OCI-M2 (cell line): ENCODE results near the gene KRT31.
"Not testable (repeated sequence)": the region's sequence is repeated elsewhere in the genome, so short reads cannot be mapped to it uniquely, and the experiment has no call there.

Source experiments
- DNase-seq: peaks from one replicate; lab custom pipeline; 2025; ENCODE audit not compliant: unreplicated experiment; lab: John Stamatoyannopoulos, UW

The KRT31 gene

DNA sequence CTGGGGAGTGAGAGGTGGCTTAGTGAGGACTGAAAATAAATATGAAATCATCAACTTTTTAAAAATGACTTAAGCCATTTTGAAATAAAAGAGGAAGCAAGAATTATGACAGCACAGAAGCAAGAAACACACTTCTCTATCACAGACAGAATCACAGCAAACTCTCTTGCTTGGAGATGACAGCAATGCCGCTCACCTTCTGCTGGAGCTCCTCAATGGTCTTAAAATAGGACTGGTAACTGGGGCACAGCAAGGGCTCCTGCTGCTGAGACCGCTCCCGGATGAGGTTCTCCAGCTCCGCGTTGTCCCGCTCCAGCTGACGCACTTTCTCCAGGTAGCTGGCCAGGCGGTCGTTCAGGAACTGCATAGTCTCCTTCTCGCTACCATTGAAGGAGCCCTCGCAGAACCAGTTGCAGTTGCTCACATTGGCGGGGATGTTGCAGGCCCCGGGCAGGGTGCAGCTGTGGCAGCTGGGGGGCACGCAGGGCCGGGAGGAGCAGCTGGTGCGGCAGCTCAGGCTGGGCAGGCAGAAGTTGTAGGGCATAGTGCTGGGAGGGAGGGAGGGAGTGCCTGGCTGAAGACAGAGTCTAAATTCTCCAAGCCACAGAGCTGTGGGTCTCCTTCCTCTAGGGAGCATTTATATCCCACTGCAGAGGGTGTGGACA lies at the start of gene KRT31:
KRT31 (minus strand) TSS at position 613 of the 665 bp plus-strand sequence; CDS start at position 544, 69 bp downstream.
- DNase-seq = no peak

DNA sequence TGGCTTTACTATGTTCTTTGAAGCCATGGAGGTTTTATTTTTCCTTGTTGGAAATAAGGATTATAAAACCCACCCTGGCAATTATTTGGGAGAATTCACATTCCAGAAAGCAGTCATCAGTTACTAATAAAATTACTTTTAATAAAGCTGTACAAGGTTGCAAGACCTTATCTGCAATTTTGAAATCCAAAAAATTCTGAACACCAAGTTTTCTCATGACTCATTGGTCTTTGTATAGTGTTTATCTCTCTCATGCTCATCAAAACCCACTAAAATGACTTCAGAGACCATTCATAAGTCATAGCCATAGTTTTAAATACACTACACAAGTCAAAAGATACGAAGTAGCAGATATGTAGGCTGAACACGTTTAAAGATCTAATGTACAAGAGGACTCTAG lies 49.4 kb upstream of the KRT31 start:
- DNase-seq = no peak

DNA sequence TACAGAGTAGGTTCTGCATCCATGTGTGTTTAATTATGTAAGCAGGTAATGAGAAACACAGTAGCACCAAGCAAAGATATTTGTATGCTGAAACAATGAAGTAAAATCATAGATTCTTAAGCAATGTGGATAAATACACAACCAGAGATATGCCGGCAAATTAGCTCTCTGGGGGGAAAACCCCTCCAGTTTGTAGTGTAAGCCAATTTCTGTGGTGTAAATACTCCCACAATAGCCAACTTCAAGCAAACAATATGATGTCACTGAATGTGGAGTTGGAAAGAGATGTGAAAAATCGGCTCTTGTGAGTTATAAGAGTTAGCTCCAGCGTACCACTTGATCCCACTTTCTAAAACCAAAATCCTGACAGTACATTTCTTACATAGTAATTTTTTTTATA lies 47.2 kb upstream of the KRT31 start:
- DNase-seq = no peak

DNA sequence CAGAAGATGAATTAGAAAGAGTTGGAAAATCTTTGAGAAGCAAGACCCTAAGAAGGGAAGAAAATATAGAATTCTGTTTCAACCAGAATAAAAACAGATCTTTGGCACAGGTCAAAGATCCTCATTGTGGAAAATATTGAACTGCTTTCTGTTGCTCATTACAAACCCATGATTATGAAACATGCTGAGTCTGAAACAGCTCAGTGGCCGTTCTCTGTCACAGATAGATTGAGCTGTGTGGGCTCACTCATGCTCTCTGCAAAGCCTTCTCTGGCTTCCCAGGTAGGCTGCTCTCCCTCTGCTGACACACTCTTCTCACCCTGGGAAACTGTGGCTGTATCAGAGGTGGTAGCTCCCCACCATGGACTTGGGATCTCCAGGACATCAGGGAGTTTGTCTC lies 46.8 kb upstream of the KRT31 start:
- no peak for DNase-seq

DNA sequence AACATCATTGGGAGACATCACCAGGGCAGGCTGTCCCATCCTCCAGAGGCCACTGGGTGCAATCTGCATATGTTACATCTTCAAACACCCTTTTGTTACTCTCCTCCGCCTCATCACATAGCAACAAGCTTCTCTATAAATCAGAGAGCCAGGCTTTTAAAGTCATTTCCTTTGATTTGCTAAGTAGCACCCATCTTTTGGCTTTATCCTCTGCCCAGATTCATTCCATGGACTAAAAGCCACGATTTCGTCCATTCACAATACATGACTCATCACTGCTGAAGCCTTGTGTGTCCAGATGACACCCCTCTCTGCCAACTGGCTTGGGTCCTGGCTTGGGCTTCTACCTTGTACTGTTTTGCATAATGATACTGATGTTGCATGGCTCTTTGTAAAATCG lies 45.3 kb upstream of the KRT31 start:
- DNase-seq = no peak

DNA sequence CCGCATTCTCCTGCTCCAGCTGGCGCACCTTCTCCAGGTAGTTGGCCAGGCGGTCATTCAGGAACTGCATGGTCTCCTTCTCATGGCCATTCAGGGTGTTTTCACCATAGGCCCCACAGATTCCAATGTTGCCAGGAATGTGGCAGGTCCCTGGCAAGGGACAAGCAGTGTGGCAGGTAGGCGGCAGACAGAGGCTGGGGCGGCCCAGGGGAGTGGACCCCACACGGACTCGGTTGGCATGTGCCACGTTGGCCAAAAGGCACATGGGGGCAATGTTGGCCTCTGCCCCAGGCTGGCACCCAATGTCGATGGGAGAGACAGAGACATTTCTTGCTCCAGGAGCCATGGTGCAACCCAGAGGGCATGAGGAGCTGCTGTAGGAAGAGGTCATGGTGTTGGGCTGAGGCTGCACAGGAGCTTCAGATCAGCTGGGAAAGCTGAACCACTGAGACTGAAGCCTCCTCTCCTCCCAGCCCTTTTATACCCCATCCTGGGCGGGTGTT lies 43.2 kb upstream of the KRT31 start, which contains the start of gene KRT38:
KRT38 (minus strand) TSS at position 453 of the 503 bp plus-strand sequence; CDS start at position 391, 62 bp downstream.
- no peak for DNase-seq

DNA sequence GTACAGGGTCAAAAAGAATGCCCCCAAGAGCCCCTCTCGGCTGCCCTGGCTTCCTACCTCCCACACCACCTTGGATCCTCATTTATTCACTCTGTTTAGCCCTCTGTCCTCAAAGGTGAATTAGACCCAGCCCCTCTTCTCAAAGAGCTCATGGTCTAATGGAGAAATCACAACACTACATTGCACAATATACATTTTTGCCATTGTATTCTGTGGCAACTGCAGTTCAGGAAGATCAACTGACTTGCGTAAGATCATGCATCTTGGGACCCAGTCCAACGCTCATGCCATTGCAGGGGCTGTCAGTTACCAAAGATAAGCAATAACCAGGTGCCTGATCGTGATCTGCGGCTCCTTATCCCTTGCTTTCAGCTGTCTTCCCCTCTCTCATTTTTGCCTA lies 42.0 kb upstream of the KRT31 start:
- no peak for DNase-seq

DNA sequence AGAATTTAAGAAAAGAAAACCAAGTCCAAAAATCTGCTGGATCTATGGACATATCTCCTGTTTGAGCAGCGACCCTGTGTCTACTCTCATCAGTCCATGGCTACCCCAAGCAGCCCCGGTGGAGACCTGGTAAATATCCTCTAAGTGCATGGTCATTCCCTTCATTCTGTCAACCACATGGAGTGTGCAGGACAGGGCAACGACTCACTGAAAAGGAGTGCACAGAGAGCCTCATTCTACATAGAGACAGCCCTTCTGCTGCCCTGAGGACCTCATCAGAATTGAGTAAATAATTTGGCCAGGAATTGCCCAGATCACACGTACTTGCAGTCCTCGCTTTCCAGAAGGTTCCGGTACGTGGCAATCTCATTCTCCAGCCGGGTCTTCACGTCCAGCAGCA lies 40.4 kb upstream of the KRT31 start:
- no peak for DNase-seq

DNA sequence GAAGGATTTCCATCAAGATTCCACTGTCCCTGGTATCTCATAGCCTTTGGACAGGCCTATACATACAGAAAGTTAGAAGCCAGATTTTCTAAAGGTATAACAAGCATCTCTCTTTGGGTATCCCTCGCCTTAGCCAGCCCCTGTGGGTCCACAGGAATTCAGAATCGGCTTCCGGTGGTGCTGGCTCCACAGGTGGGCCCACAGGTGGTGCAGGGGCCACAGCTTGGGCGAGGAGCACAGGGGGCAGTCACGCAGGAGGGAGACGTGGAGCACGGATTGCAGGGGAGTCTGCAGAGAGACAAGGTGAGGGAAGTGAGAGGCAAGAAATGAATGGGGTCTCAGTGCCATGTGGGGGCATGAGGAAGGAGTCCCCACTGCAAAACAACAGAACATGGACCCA lies 39.8 kb upstream of the KRT31 start:
- DNase-seq = no peak

DNA sequence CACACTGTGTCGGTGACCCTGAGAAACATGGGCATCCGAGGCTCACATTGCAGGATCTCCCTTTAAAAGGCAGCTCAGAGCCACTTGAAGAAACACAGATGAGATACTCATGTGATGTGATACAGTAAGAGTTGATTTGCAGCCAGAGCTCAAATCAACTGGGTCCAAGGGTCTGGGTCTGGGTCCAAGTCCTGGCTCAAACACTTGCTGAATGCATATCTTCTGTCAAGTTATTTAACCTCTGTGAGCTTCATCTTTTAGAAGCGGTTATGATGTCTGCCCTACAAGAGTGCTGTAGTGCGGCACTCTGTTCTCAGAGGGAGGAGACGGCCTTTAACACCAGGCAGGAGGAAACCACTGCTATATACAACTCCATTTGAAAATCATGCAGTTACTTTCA lies 37.0 kb upstream of the KRT31 start:
- DNase-seq = no peak

DNA sequence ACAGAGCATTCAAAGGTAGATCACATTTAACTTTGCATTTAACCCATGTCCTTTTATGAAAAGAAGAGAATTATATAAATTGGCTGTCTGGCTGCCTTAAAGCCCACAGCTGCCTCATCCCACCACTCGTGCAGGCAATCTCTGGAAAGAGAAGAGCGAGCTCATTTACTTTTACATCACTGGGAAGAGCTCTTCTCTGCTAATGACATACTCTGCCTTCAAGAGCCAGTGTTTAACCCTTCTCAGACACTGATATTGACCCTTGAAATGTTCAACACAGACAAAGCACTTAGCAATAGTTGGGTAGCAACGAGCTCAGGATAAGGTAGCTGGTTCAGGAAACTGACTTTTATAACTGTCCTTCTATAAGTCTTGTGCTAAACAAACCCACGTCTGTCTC lies 36.6 kb upstream of the KRT31 start:
- no peak for DNase-seq

DNA sequence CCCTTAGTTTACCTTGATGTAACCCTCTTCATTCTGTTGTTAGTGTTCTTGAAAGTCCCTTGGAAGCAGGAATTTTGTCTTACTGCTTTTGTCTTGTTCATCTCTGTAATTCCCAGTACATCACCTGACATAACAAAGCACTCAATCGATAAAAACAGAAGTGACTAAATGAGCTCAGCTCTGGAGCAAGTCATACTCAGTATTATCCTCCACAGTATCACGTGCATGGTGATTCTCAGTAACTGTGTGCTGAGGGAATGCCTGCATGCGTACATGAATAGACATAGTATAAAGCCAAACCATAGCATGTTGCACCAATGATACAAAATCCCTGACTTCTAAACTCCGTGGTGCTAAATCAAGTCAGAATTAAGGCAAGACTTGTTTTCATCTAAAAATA lies 36.2 kb upstream of the KRT31 start:
- DNase-seq = no peak

DNA sequence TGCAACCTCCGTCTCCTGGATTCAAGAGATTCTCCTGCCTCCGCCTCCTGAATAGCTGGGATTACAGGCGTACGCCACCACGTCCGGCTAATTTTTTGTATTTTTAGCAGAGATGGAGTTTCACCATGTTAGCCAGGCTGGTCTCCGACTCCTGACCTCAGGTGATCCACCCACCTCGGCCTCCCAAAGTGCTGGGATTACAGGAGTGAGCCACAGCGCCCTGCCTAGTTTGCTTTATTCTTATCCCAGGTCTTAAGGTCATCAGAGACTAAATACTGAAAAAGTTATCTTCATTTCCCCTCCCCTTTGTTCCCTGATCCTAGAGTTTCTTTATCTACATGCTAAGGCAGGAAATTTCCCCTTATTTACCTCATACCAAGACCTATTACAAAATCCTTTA lies 33.0 kb upstream of the KRT31 start:
- not testable (repeated sequence) for DNase-seq

DNA sequence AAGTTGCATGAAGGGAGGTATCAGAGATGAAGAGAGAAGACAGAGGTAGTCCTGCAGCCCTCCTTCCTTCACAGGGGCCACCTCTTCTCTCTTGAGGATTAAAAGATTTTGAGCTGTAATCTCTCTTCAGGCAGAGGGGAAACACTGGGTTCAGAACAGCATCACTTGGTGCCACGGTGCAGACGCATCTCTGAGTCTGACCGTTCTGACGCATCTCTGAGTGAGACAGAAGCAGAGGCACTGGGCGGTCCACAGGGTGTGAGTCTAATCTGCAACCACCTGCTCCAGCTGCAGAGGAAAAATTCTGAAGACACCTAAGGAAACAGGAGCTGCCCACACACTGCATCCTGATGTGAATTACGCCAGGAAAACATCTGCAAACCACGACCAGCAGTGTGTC lies 32.3 kb upstream of the KRT31 start:
- no peak for DNase-seq

DNA sequence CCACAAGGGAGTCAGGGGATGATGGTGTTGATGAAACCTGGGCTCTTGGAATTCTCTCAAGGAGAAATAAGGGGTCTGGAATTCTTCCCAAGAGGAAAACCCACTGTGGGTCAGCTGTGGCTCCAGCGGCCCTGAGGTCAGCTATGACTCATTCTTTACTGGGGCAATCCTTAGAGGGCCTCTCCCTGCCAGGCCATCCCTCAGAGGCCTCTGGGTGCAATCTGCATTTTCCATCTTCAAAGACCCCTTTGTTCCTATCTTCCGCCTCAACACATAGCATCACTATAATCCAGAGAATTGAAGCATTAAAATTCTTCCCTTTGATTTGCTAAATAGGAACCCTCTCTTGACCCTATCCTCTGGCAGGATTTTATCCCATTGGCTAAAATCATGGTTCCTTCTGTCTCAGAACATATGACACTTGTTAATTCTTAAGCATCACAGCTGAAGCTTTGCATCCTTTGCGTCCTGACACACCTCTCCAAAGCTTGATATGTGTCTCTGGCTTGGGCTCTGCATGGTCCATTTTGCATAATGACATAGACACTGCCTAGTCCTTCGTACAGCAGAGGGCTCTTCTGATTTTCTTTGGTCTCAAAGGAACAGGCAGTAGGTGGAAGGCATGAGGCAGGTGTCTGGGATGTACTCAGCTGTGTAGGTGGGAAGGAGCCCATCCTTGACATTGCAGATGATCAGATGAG lies 31.3 kb upstream of the KRT31 start:
- DNase-seq = no peak

DNA sequence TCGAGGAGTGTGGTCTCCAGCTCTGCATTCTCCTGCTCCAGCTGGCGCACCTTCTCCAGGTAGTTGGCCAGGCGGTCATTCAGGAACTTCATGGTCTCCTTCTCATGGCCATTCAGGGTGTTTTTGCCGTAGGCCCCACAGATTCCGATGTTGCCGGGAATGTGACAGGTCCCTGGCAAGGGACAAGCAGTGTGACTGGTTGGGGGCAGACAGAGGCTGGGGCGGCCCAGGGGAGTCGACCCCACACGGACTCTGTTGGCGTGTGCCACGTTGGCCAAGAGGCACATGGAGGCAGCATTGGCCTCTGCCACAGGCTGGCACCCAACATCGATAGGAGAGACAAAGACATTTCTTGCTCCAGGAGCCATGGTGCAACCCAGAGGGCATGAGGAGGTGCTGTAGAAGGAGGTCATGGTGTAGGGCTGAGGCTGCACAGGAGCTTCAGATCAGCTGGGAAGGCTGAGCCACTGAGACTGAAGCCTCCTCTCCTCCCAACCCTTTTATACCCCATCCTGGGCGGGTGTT lies 26.8 kb upstream of the KRT31 start, which contains the start of gene KRT37:
KRT37 (minus strand) TSS at position 475 of the 525 bp plus-strand sequence; CDS start at position 413, 62 bp downstream.
- DNase-seq = no peak

DNA sequence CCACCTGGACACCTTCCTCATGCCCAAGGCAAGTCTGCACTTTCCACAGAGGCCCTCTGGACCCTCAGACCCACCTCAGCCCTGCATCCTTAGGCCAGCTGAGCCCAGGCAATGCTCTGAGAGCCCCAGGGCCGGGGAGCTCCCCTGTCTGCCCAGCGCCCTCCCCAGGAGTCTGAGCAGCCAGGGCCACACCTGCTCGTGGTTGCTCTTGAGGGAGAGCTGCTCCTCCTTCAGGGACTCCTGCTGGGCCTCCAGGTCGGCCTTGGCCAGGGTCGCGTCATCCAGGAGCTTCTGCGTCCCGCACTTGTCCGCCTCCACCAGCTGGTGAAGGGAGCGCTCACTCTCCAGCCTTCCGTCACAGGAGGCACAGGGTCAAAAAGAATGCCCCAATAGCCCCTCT lies 25.2 kb upstream of the KRT31 start:
- DNase-seq = not testable (repeated sequence)

DNA sequence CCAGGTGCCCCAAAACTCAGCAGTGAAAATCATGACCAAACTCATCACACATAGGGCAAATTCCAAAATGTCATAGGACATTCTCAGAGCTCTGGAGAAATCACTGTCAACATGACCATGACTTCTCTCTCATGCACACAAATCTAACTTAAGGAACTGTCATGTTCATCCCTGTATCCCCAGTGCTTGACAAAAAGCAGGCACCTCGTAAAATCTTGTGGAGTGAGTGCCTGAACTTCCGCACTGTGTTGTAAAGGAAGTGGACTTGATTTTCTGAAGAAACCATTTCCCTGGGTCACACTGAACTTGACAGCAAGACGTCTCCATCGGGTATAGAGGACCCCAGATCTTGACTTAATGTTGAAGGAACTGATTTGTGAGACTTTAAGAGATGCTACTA lies 24.2 kb upstream of the KRT31 start:
- DNase-seq = no peak

DNA sequence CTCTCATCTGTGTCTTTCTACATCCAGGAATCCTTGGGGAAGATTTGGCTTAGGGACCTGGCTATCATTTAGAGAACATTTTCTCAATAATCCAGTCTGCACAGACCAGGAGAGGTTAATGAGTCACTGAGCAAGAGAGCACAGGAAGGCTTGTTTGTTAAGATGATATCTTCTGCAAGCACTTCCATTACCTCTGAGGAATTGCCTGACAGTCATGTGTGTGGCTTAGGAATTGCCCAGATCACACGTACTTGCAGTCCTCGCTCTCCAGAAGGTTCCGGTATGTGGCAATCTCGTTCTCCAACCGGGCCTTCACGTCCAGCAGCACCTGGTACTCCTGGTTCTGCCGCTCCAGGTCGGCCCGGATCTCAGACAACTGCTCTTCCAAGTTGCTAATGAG lies 23.7 kb upstream of the KRT31 start:
- no peak for DNase-seq

DNA sequence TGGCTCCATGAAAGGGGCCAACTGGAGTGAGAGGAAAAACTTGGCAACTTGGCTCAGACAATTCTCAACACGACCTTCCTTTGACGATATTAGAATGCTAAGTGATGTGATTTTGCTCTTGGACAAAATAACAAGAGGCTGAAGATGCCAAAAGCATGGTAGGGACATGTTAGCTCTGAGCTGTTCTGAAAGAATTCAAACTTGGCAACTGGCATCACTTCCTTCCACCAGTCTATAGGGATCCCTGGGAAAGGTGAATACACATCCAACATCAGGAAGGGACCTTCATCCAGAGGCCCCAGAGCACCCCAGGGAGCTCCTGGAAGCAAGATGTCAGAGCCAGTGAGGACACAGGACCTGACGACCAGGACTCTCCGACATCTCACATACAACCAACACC lies 22.7 kb upstream of the KRT31 start:
- DNase-seq = no peak

DNA sequence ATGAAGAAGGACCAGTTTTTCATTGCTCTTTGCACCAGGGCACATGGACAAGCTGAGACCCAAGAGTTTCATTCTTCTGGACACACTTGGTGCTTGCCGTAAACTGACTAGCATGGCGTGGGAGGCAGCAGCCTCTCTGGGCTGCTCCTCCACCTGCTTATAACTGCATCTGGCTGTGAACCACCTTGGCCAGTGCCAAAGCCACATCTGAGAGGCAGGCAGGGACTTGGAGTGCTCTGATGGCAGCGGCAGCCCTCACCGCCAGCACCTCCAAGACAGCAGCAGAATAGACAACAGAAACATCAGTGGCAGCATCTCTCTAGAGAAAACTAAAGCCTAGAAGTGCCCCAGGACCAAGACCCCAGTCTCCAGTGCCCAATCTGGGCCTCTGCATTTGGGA lies 22.3 kb upstream of the KRT31 start:
- no peak for DNase-seq
